GM18526 (cell line): ENCODE results near the gene SMIM10L1.

Source experiments
- POLR2A ChIP-seq: IDR thresholded peaks from 3 replicates; pipeline ENCODE4 v1.6.1; 2011; ENCODE audit not compliant: insufficient read length; ENCODE audit errors: extremely low read depth

SMIM10L1 gene

DNA sequence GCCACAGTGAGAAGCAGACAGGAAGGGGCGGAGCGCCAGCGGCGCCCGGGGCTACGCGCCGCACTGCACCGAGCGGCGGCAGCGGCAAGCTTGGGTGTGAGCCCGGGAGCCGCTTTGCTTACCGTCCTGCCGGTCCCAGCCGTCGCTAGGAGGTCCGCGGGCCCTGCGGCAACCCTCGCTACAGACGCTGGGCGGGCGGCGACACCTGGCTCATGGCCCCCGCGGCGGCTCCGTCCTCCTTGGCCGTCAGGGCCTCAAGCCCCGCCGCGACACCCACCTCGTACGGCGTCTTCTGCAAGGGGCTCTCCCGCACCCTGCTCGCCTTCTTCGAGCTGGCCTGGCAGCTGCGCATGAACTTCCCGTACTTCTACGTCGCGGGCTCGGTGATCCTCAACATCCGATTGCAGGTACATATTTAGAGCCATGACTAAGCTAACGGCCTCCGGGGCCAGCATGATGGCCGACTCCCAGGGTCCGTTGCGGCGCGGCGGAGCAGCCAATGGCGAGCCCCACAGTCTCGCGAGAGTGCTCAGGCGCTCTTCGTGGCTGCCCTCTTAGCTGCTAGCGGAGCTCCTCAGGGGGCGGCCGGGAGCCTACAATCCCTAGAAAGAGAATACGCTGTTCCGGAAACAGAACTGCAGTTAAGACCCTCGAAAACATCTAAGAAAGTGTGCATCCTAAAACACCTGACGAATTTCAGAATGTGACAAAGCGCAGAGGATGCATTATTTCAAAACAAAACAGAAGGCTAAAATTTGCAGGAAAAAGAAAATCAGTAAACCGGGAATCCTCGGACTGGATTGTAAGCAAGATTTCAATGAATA, at the start of gene SMIM10L1:
Gene SMIM10L1 (plus strand): TSS at position 50 of the 824 bp plus-strand sequence. CDS start 163 bp downstream, at position 213.
- TF ChIP-seq POLR2A, result peak; percentile 73

DNA sequence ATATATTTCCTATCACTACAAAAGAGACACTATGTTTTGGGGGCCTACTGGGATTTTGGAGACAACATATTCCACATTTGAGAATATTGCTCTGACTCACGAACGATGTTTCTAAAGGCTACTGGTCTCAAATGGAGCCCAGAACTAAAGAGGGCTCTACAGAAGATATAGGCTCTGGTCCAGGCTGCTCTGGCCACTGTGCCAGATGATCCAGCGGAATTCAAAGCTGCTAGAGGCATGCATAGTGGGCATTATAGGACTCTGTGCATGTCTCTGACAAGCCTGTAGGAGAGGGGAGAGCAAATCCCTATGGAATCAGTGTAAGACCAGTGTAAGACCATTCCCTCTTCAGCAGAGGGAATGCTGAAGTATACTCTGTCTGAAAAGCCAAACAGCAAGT, 40.6 kb upstream of the SMIM10L1 start:
- no peak for TF ChIP-seq POLR2A

DNA sequence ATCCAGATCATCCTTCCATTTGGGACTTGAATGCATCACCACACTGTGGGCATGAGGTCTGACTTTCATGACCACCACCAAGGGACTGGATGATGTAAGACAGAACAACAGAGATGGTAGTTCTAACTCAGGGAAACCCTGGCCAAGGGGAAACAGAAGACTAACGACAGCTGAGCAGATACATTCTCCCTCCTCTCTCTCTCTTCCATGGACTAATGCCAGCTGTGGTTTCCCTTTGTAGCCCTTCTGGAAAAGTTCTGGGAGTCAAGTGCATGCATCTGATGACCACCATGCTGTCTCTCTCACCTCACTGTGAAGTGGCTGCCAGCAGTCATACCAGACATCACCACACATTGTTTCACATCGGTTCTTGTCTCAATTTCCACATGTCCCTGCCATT, 40.0 kb upstream of the SMIM10L1 start:
- TF ChIP-seq POLR2A, result no peak

DNA sequence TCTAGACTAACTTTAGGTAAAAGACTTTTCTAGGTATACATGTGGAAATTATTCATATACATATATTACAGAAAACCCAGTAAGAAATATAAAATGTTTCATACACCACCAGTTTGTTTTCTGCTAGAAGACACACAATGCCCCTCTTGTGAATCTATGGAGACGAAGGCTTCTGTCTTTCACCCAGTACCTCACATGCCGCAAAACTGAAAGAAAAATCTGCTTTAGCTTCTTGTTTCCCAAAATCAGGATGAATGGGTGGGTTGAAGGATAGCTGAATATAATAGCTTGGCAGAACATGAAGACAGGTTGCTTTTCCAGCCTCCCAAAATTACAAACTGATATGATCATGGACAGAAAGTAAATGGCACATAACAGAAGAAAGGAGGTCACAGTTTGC, 37.8 kb upstream of the SMIM10L1 start:
- no peak for TF ChIP-seq POLR2A

DNA sequence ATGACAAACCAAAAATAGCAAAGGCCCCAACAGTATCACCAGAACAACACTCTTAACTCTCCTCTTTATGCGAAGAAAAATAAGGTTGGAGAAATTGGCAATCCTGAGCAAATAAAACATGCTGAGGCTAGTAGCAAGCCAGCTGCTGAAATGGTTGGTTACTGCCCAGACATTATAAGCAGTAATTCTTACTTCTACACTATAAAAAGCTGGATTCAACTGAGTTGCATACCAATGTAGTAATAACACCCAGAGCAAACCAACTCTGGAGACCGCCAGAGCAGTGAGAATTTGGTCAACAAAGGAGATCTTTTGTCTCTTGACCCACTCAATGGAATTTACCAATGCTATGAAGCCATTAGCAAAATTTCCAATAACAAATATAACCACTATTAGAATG, 37.2 kb upstream of the SMIM10L1 start:
- TF ChIP-seq POLR2A, result no peak

DNA sequence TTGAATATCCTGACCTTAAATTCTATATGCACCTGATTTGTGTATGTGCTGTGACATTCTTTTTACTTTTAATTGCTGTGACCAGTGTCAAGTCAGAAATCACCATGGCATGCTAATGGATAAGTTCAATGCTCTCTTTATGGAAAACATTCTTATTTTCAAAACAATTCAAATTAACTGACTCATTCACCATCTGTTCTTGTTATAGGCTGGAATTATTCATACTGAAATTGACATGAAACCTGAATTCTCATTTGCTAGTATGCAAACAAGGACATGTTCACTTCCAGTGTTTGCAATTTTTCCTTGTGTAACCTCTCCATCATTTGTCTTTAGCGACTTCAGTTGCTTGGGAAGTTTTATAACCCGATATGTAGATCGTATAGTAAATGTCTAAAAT, 36.7 kb upstream of the SMIM10L1 start, which contains the start of gene TAS2R30:
Gene TAS2R30 (minus strand): TSS at position 340 of the 400 bp plus-strand sequence. CDS start 400 bp downstream, outside the sequence.
- TF ChIP-seq POLR2A, result no peak

DNA sequence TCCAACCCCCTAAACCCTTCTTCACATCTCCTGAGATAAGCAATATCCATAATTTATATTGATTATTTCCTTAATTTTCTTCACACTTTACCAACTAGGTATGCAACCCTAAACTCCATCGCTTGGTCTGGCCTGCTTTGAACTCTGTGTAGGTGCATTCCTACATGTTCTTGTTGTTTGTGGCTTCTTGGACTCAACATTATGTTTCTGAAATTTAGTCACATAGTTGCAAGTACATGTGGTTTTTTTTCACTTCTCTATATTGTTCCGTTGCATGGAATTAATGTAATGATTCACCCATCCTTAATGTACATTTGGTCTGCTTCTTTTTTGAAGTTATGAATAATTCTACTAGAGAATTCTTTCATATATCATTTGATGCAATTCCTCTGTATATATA, 34.9 kb upstream of the SMIM10L1 start:
- TF ChIP-seq POLR2A, result no peak

DNA sequence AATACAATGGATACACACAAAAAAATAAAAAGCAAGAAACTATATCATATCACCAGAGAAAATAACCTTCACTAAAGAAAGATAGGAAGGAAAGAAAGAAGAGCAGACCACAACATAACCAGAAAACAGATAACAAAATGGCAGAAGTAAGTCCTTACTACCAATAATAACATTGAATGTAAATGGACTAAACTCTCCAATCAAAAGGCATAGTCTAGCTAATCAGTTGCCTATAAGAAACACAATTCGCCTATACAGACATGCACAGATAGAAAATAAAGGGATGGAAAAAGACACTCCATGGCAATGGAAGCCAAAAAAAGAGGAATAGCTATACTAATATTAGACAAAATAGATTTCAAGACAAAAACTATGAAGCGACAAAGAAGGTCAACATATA, 27.6 kb upstream of the SMIM10L1 start:
- no peak for TF ChIP-seq POLR2A

DNA sequence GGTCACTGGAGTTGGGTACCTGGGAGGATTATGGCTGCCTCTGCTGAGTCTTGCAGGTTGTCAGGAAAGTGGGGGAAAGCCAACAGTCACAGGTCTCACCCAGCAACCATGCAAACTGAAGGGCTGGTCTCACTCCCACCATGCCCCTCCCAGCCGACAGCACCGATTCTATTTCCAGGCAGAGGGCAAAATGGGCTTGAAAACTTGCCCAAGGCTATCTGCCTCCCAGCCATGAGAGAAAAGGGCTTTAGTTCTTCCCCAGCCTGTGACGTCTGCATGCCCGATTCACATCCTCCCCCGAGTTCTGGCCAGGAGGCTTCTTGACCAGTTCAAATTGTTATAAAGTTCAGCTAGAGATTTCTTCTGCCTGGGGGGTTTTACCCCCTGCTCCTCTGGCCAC, 26.7 kb upstream of the SMIM10L1 start:
- no peak for TF ChIP-seq POLR2A

DNA sequence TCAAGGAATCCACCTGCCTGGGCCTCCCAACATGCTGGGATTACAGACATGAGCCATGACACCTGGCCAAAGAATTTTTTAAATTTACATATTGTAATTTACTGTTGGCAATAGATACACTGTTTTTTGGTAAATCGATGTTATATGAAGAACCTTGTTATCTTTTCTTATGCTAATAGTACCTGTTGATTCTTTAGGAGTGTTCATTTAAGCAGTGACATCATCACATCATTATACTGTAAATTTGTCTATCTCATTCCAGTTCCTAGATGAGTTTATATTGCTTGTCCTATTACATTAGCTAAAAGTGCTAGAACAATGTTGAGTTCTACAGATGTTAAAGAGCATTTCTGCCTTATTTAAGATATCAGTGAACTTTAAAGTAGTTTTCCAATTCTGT, 23.6 kb upstream of the SMIM10L1 start:
- TF ChIP-seq POLR2A, result no peak

DNA sequence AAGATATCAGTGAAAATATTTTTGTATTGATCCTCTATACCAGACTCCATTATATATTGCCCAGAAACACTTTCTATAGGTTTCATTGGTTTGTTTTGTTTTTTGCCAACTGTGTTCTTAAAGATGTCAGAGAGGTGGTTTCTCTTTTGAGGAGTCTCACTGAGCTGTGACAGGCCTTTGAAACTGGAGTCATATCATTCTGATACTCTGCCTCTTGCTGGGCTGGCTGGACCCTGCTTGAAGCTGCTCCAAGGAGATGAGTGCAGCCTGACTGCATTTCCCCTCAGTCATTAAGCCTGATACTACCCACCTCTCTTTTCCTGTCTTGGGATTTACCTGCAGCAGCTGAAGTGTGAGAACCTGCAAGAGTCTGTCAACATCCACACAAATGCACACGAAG, 20.2 kb upstream of the SMIM10L1 start:
- no peak for TF ChIP-seq POLR2A

DNA sequence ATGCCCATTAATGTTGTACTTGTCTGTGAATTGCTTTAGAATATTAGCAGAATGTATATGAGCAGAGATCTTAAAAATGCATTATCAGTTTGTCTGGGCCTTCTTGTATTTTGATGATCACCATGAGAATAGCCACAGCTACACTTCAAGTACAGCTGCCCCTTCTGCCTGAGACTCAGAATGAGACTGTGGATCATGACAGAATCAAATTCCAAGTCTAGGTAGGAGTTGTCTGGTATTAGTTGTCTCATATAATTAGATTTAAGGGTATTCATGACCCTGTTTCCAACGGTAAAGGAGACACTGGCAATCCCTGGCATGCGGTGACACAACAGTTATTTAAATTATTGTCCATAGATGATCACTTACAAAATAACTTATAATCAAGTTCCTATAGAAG, 18.3 kb upstream of the SMIM10L1 start:
- TF ChIP-seq POLR2A, result no peak

DNA sequence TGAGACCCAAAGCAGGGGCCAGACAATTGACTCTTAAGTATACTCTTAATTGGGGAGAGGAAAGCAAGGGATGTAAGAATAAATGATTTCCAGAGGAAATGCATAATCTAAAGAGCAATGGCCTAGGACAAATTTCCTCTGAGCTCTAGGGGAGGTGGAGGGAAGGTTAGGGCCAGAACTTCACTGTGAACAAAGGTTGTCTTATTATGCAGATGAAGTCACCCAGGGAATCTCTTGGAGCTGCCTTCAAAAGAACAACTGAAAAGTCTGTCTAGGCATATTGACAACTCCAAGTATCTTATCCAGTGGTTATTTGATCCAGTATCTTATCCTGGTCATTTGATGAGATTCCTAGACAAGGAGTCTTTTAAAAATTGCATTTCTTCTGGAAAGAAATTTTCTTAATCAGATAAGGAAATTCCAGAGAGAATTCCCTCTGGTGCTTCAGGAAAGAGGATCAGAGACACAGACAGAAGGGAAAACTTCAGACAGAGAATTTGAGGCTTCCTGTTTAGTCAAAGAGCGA, 16.5 kb upstream of the SMIM10L1 start:
- TF ChIP-seq POLR2A, result no peak

DNA sequence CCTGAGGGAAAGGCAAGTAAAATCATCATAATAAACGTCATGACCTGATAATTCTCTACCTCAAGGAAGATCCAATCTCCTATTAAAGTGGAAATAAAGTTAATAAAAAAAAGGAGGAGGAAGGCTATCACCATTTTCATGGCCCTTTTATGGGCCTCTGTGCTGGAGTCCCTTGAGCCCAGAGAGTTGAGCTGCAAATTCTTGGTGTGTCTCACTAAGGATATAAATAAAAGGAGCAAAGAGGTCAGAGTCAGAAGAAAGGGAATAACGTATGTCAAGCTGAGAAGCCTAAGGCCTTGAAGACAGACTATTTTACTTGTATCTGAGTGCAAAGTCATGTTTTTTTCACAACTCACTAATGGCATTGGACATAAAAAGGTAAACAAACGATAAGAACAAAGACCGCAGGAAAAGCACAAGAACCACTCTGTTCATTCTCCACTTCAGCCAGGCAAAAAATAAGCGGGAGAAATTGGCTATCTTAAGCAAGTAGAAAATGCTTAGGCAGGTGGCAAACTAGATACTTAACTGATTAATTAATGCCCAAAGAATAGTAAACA, 12.0 kb upstream of the SMIM10L1 start:
- no peak for TF ChIP-seq POLR2A

DNA sequence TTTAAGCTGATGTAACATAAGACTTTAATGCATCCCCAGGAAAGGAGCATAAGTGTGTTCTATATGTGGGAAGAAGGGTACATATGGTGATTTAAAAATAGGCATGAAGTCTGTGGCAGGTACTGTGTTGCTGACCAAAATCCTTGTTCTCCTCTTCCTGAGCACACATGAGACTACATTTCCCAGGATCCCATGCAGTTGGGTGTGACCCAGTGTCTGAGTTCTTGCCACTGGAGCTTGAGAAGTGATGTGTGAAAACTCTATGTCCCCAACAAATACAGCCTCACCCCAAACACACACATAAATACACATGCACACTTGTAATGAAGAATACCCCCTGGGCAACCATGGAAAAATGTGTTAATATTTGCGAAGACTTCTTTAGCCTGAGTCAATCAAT, 8.5 kb upstream of the SMIM10L1 start:
- TF ChIP-seq POLR2A, result no peak

DNA sequence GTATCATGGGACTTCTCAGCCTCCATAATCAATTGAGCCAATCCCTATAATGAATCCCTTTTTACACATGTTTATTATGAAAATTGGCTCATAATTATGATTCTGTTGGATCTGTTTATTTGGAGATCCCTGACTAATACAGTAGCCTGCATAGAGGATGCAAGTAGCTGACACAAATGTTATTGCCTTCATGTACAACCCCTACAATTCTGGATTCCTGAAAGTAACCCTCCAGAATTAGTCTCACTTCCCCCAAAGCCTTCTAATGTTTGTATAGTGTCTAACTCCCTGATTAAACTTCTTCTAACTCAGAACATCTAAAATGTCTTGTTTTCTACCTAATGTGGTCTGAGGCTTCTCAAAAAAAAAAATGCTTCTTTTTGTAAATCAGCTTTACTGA, 6.6 kb upstream of the SMIM10L1 start:
- TF ChIP-seq POLR2A, result no peak
